Caco-2 (cell line): ENCODE data around the gene MMEL1. TPM values are rescaled to one million over a fixed set of nuclear protein-coding genes. Genes with fewer than 3 reads are reported as not detected.

Experiments used
- BruUV-seq: library from RNA; stranded (reverse); fragments of 400-500 nt; replicated peaks from 2 replicates; lab custom pipeline; 2021; lab: Mats Ljungman, UMichigan
- CTCF ChIA-PET: fragments of 300-600 bp; sonication (Branson Sonifier 250); formaldehyde crosslinking; loops from one replicate; lab custom pipeline; 2022; ENCODE audit warnings: antibody characterized with exemption; lab: Charles Lee
- POLR2A ChIA-PET: fragments of 300-600 bp; sonication (Branson Sonifier 250); formaldehyde crosslinking; loops from one replicate; lab custom pipeline; 2022; ENCODE audit warnings: antibody characterized with exemption; lab: Charles Lee
- DNase-seq, 2 experiments: peaks; one replicate each; pipeline versions ENCODE4 v3.0.0 to v3.0.0-alpha.2; 2020 to 2022
- H3K27me3 ChIP-seq: replicated peaks from 2 replicates; pipeline ENCODE4 v1.6.0; 2011; ENCODE audit warnings: low read length; ENCODE audit not compliant: control insufficient read depth, insufficient read depth
- H3K36me3 ChIP-seq: 2 replicates; pipeline ENCODE4 v1.5.1; 2011; ENCODE audit warnings: low read length; ENCODE audit not compliant: control insufficient read depth, insufficient read depth
- H3K4me1 ChIP-seq: fragments of 250-450 bp; sonication (Bioruptor Pico); 2 replicates; pipeline ENCODE4 v1.5.1; 2020; ENCODE audit warnings: mild to moderate bottlenecking
- H3K4me3 ChIP-seq: 2 replicates; pipeline ENCODE4 v1.5.1; 2011; ENCODE audit warnings: low read depth, mild to moderate bottlenecking, control low read depth, low read length
- H3K9me3 ChIP-seq: fragments of 250-450 bp; sonication (Bioruptor Pico); 2 replicates; pipeline ENCODE4 v1.5.1; 2020; ENCODE audit warnings: mild to moderate bottlenecking, moderate library complexity
- H3K27ac Mint-ChIP-seq: one replicate; pipeline ENCODE4 v1.8.0; 2022; ENCODE audit warnings: mixed read lengths; ENCODE audit not compliant: unreplicated experiment
- H3K27me3 Mint-ChIP-seq: one replicate; pipeline ENCODE4 v1.8.0; 2022; ENCODE audit warnings: mixed read lengths; ENCODE audit not compliant: insufficient read depth, unreplicated experiment
- H3K36me3 Mint-ChIP-seq: one replicate; pipeline ENCODE4 v1.8.0; 2022; ENCODE audit warnings: mild to moderate bottlenecking, mixed read lengths; ENCODE audit not compliant: insufficient read depth, unreplicated experiment
- H3K4me1 Mint-ChIP-seq: one replicate; pipeline ENCODE4 v1.8.0; 2022; ENCODE audit warnings: low read depth, mixed read lengths; ENCODE audit not compliant: unreplicated experiment
- H3K4me3 Mint-ChIP-seq: one replicate; pipeline ENCODE4 v1.8.0; 2022; ENCODE audit warnings: mild to moderate bottlenecking, moderate library complexity, mixed read lengths; ENCODE audit not compliant: unreplicated experiment
- H3K9me3 Mint-ChIP-seq: one replicate; pipeline ENCODE4 v1.8.0; 2022; ENCODE audit warnings: mixed read lengths; ENCODE audit not compliant: unreplicated experiment
- CTCF ChIP-seq, 2 experiments: fragments of 200-600 bp in 1 of 2; IDR thresholded peaks; 1 replicate in 1 of 2; 2 replicates in 1 of 2; pipeline versions ENCODE4 v1.5.1 to v1.8.0; 2011 to 2022; ENCODE audit warnings: antibody characterized with exemption in 1 of 2, control low read depth in 1 of 2, inconsistent platforms in 1 of 2, low read depth in 1 of 2, low read length in 1 of 2, mild to moderate bottlenecking in 1 of 2, moderate library complexity in 1 of 2; ENCODE audit not compliant: insufficient read depth in 1 of 2, severe bottlenecking in 1 of 2, unreplicated experiment in 1 of 2
- intact Hi-C: fragments of 100-400 bp; cut with micrococcal nuclease; formaldehyde crosslinking; loops from one replicate; pipeline ENCODE4 v1.10.0; 2022; ENCODE audit not compliant: unreplicated experiment
- total RNA-seq: library from RNA; stranded (reverse); gene quantifications from 2 replicates; pipeline ENCODE4 v1.2.3, GENCODE V29; 2022

MMEL1 gene
- total RNA-seq, 1 experiment from 2014 or later = not detected

GRCh38 chr1:2564006-2564814 lies 68.6 kb downstream of the MMEL1 start:
- no peaks in the 10 kb centered on the region for H3K36me3 Mint-ChIP-seq
- TF ChIP-seq CTCF (IDR thresholded peaks at IDR 0.05; ENCODE audit: insufficient read depth in 1 of 2, low read depth in 1 of 2, low read length in 1 of 2, severe bottlenecking in 1 of 2, unreplicated experiment in 1 of 2) = no peak
- peak in 1 of 2 experiments; percentile 30 for DNase-seq
- H3K27me3 Mint-ChIP-seq = no peaks in the 10 kb centered on the region
- no peak overlapping the region for H3K4me3 ChIP-seq
- CTCF ChIA-PET = no interaction called here
- H3K9me3 ChIP-seq = no peaks in the 10 kb centered on the region
- H3K9me3 Mint-ChIP-seq = no peaks in the 10 kb centered on the region
- POLR2A ChIA-PET = no interaction called here
- intact Hi-C loops = no loop called here
- H3K4me3 Mint-ChIP-seq = no peak overlapping the region
- H3K4me1 ChIP-seq = no peaks in the 10 kb centered on the region
- no peak overlapping the region for H3K27ac Mint-ChIP-seq
- H3K36me3 ChIP-seq = no peaks in the 10 kb centered on the region
- BruUV-seq = no TSS peak
- no peaks in the 10 kb centered on the region for H3K27me3 ChIP-seq
- H3K4me1 Mint-ChIP-seq = no peaks in the 10 kb centered on the region

- ChIA-PET CTCF (no interaction called here), POLR2A (no interaction called here)
- Mint-ChIP-seq H3K27ac (no peak overlapping the region), H3K36me3 (no peaks in the 10 kb centered on the region), H3K4me3 (no peak overlapping the region), H3K27me3 (no peaks in the 10 kb centered on the region), H3K4me1 (no peaks in the 10 kb centered on the region), H3K9me3 (no peaks in the 10 kb centered on the region)
- Histone ChIP-seq H3K36me3 (no peaks in the 10 kb centered on the region), H3K4me1 (no peaks in the 10 kb centered on the region), H3K9me3 (no peaks in the 10 kb centered on the region), H3K4me3 (no peak overlapping the region), H3K27me3 (no peaks in the 10 kb centered on the region)
- BruUV-seq = no TSS peak
- DNase-seq = no peak
- intact Hi-C loops = no loop called here
- no peak for TF ChIP-seq CTCF (IDR thresholded peaks at IDR 0.05; ENCODE audit: insufficient read depth in 1 of 2, low read depth in 1 of 2, low read length in 1 of 2, severe bottlenecking in 1 of 2, unreplicated experiment in 1 of 2)
Observed at GRCh38 chr1:2563205-2563604, 69.6 kb downstream of the MMEL1 start.

GRCh38 chr1:2561898-2562895 lies 70.6 kb downstream of the MMEL1 start:
- no peak overlapping the region for H3K27ac Mint-ChIP-seq
- no TSS peak for BruUV-seq
- no peak for DNase-seq
- no peaks in the 10 kb centered on the region for H3K27me3 Mint-ChIP-seq
- no peaks in the 10 kb centered on the region for H3K4me1 ChIP-seq
- no peaks in the 10 kb centered on the region for H3K36me3 ChIP-seq
- no peaks in the 10 kb centered on the region for H3K4me1 Mint-ChIP-seq
- ChIA-PET POLR2A (no interaction called here), CTCF (interaction anchor here (1.6 kb wide), 1 partner anchor 15 kb away, joined by 3 read pairs; no protein-coding TSS in a partner anchor)
- no peaks in the 10 kb centered on the region for H3K27me3 ChIP-seq
- H3K9me3 ChIP-seq = no peaks in the 10 kb centered on the region
- H3K4me3 Mint-ChIP-seq = no peak overlapping the region
- intact Hi-C loops = no loop called here
- no peak overlapping the region for H3K4me3 ChIP-seq
- H3K36me3 Mint-ChIP-seq = no peaks in the 10 kb centered on the region
- TF ChIP-seq CTCF (IDR thresholded peaks at IDR 0.05; ENCODE audit: insufficient read depth in 1 of 2, low read depth in 1 of 2, low read length in 1 of 2, severe bottlenecking in 1 of 2, unreplicated experiment in 1 of 2) = peak in 1 of 2 experiments; percentile 14
- H3K9me3 Mint-ChIP-seq = no peaks in the 10 kb centered on the region
